ENCODE data around the gene ITCH. TPM values are rescaled to one million over a fixed set of nuclear protein-coding genes. Genes with fewer than 3 reads are reported as not detected.

The ITCH gene
- polyA plus RNA-seq, 3 donors, result 13.3 to 26.6 (median 19.9) TPM

DNA sequence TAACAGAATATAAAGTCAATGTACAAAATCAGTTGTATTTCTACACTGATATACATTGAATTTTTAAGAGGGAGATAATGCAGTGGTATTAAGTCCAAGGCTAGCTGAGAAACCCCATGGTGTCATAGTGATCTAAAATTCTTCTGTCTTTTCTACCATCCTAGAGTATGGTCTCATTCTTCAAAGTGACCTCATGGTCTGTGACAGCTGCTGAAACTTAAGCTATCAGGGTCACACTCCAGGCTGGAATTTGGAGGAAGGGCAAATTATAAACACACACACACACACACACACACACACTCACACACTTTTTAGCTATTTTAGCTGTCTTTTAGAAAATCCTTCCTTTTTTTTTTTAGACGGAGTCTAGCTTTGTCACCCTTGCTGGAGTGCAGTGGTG, 105.9 kb downstream of the ITCH start:
- peaks cover 82 to 96% of the 10 kb centered on the region in 2 donors for H3K36me3 ChIP-seq (replicated peaks in 1 of 2; ENCODE audit: control insufficient read depth in 1 of 2, insufficient read depth in 2 of 2, low read length in 2 of 2)
- Mint-ChIP-seq H3K27me3 (ENCODE audit: low read depth in 3 of 3) (peaks cover 0 to 2% (median 2%) of the 10 kb centered on the region in 3 donors), H3K36me3 (peaks cover 73 to 95% of the 10 kb centered on the region in 2 donors), H3K27ac (peak overlapping the region in 3 of 7 donors; percentile 9 to 76 (median 72)), H3K4me1 (peaks cover 5% of the 10 kb centered on the region), H3K4me3 (no peak overlapping the region), H3K9me3 (no peaks in the 10 kb centered on the region)
- H4K20me1 ChIP-seq (ENCODE audit: insufficient read depth, low read length), result peaks cover 53% of the 10 kb centered on the region
- intact Hi-C loops (cut with micrococcal nuclease), result no loop called here
- H3K79me2 ChIP-seq (ENCODE audit: insufficient read depth, low read length), result no peaks in the 10 kb centered on the region
- no peaks in the 10 kb centered on the region for H3K4me1 ChIP-seq (ENCODE audit: control insufficient read depth in 1 of 2, insufficient read depth in 2 of 2, low read length in 2 of 2)
- peak overlapping the region in 1 of 2 donors; percentile 31 for H3K27ac ChIP-seq (ENCODE audit: low read depth in 1 of 2, low read length in 2 of 2)
- 22% methylated on average over 1 of the region's 1 CpG for WGBS (ENCODE audit: insufficient coverage)
- H3K4me2 ChIP-seq (replicated peaks; ENCODE audit: extremely low read depth, low read length, poor library complexity, severe bottlenecking), result no peak overlapping the region
- no peak overlapping the region for H3K9ac ChIP-seq (ENCODE audit: insufficient read depth, low read length, poor library complexity, severe bottlenecking)
- no peak overlapping the region for H3K4me3 ChIP-seq (replicated peaks in 1 of 3; ENCODE audit: low read depth in 2 of 3, low read length in 3 of 3)
- TF ChIP-seq CTCF (IDR thresholded peaks at IDR 0.05), result no peak
- DNase-seq, result no peak
- H3K27me3 ChIP-seq (ENCODE audit: control insufficient read depth in 2 of 2, insufficient read depth in 2 of 2, low read length in 2 of 2), result no peaks in the 10 kb centered on the region
- H3K9me3 ChIP-seq (replicated peaks in 1 of 2; ENCODE audit: control insufficient read depth in 1 of 2, insufficient read depth in 1 of 2, low read length in 2 of 2), result no peaks in the 10 kb centered on the region
- H2AFZ ChIP-seq (ENCODE audit: insufficient read depth, low read depth, low read length, poor library complexity, severe bottlenecking), result no peak overlapping the region

GRCh38 chr20:34472246-34472925, 109.3 kb downstream of the ITCH start:
- peaks cover 60 to 87% of the 10 kb centered on the region in 2 donors for H3K36me3 Mint-ChIP-seq
- no CpG with 5 or more reads among the region's 6 CpGs for WGBS (ENCODE audit: insufficient coverage)
- H3K4me3 Mint-ChIP-seq, result no peak overlapping the region
- peak overlapping the region in 1 of 7 donors; percentile 34 for H3K27ac Mint-ChIP-seq
- peaks cover 0 to 2% (median 0%) of the 10 kb centered on the region in 3 donors for H3K27me3 Mint-ChIP-seq (ENCODE audit: low read depth in 3 of 3)
- Histone ChIP-seq H3K9me3 (replicated peaks in 1 of 2; ENCODE audit: control insufficient read depth in 1 of 2, insufficient read depth in 1 of 2, low read length in 2 of 2) (no peaks in the 10 kb centered on the region), H3K27ac (ENCODE audit: low read depth in 1 of 2, low read length in 2 of 2) (no peak overlapping the region), H3K27me3 (ENCODE audit: control insufficient read depth in 2 of 2, insufficient read depth in 2 of 2, low read length in 2 of 2) (no peaks in the 10 kb centered on the region), H4K20me1 (ENCODE audit: insufficient read depth, low read length) (peaks cover 46% of the 10 kb centered on the region), H3K4me1 (ENCODE audit: control insufficient read depth in 1 of 2, insufficient read depth in 2 of 2, low read length in 2 of 2) (no peaks in the 10 kb centered on the region), H3K9ac (ENCODE audit: insufficient read depth, low read length, poor library complexity, severe bottlenecking) (no peak overlapping the region), H2AFZ (ENCODE audit: insufficient read depth, low read depth, low read length, poor library complexity, severe bottlenecking) (no peak overlapping the region), H3K79me2 (ENCODE audit: insufficient read depth, low read length) (no peaks in the 10 kb centered on the region), H3K36me3 (replicated peaks in 1 of 2; ENCODE audit: control insufficient read depth in 1 of 2, insufficient read depth in 2 of 2, low read length in 2 of 2) (peaks cover 64 to 78% of the 10 kb centered on the region in 2 donors), H3K4me2 (replicated peaks; ENCODE audit: extremely low read depth, low read length, poor library complexity, severe bottlenecking) (no peak overlapping the region), H3K4me3 (replicated peaks in 1 of 3; ENCODE audit: low read depth in 2 of 3, low read length in 3 of 3) (no peak overlapping the region)
- peak in 1 of 3 donors; percentile 12 for DNase-seq
- H3K4me1 Mint-ChIP-seq, result peaks cover 7% of the 10 kb centered on the region
- no peaks in the 10 kb centered on the region for H3K9me3 Mint-ChIP-seq
- intact Hi-C loops (cut with micrococcal nuclease), result no loop called here
- TF ChIP-seq CTCF (IDR thresholded peaks at IDR 0.05), result no peak
